Uterus (tissue), 4 donors: ENCODE measurements around the gene PDCD1. TPM values are rescaled to one million over a fixed set of nuclear protein-coding genes. Genes with fewer than 3 reads are reported as not detected.

Experiments used
- DNase-seq, 2 donors: peaks; one replicate each; pipeline ENCODE4 v3.0.0-alpha.2; 2019 to 2020
- H3K27ac ChIP-seq, 2 donors: fragments of 200-600 bp; sonication (generic); 1 replicate in 1 of 2; 2 replicates in 1 of 2; pipeline ENCODE4 v1.5.1; 2016 to 2018
- H3K27me3 ChIP-seq, 2 donors: fragments of 200-600 bp; sonication (generic); one replicate each; pipeline ENCODE4 v1.5.1; 2018 to 2019; ENCODE audit warnings: control low read depth in 1 of 2
- H3K36me3 ChIP-seq, 2 donors: fragments of 200-600 bp; sonication (generic); one replicate each; pipeline ENCODE4 v1.5.1; 2019; ENCODE audit warnings: control low read depth in 1 of 2
- H3K4me1 ChIP-seq, 2 donors: fragments of 200-600 bp; sonication (generic); one replicate each; pipeline ENCODE4 v1.5.1; 2018 to 2019; ENCODE audit warnings: control low read depth in 1 of 2
- H3K4me3 ChIP-seq, 2 donors: fragments of 200-600 bp; sonication (generic); 1 replicate in 1 of 2; 2 replicates in 1 of 2; pipeline ENCODE4 v1.5.1; 2018 to 2019; ENCODE audit warnings: mild to moderate bottlenecking in 1 of 2
- H3K9me3 ChIP-seq, 2 donors: fragments of 200-600 bp; sonication (generic); one replicate each; pipeline ENCODE4 v1.5.1; 2019; ENCODE audit warnings: control low read depth in 1 of 2
- POLR2A ChIP-seq, 2 donors: fragments of 450-650 bp; IDR thresholded peaks; one replicate each; pipeline ENCODE4 v1.6.1; 2016; ENCODE audit warnings: antibody characterized with exemption in 2 of 2, mild to moderate bottlenecking in 1 of 2, moderate library complexity in 1 of 2
- intact Hi-C: fragments of 100-400 bp; cut with DNase I; formaldehyde crosslinking; loops from one replicate; pipeline ENCODE4 v1.15.1; 2023; ENCODE audit warnings: low total_unique reads
- total RNA-seq, 4 donors: library from RNA; depleted of rRNA in 3 of 4; stranded (reverse); fragments of >200 nt in 3 of 4; gene quantifications; one replicate each; pipeline versions ENCODE4 v1.1.0 to v1.2.4, GENCODE V29; 2014 to 2023
- TF ChIP-seq, protein P1 (sequence below), 4 experiments: fragments of 200-600 bp in 2 of 4; fragments of 450-650 bp in 2 of 4; sonication (generic) in 2 of 4; IDR thresholded peaks; one replicate each; pipeline ENCODE4 v1.5.1; 2016 to 2019; ENCODE audit warnings: antibody characterized with exemption in 4 of 4, mild to moderate bottlenecking in 2 of 4, moderate library complexity in 1 of 4
- donor health status: DM: yes; HTN: yes; CAD: no.

Gene PDCD1
- total RNA-seq, 4 donors from 2014 or later, result 0.21 TPM; not detected in 3

- Histone ChIP-seq H3K4me1 (no peaks in the 10 kb centered on the region), H3K4me3 (no peak overlapping the region), H3K27me3 (no peaks in the 10 kb centered on the region), H3K27ac (no peak overlapping the region), H3K9me3 (no peaks in the 10 kb centered on the region), H3K36me3 (no peaks in the 10 kb centered on the region)
- intact Hi-C loops, result no loop called here
- TF ChIP-seq, protein P1, sequence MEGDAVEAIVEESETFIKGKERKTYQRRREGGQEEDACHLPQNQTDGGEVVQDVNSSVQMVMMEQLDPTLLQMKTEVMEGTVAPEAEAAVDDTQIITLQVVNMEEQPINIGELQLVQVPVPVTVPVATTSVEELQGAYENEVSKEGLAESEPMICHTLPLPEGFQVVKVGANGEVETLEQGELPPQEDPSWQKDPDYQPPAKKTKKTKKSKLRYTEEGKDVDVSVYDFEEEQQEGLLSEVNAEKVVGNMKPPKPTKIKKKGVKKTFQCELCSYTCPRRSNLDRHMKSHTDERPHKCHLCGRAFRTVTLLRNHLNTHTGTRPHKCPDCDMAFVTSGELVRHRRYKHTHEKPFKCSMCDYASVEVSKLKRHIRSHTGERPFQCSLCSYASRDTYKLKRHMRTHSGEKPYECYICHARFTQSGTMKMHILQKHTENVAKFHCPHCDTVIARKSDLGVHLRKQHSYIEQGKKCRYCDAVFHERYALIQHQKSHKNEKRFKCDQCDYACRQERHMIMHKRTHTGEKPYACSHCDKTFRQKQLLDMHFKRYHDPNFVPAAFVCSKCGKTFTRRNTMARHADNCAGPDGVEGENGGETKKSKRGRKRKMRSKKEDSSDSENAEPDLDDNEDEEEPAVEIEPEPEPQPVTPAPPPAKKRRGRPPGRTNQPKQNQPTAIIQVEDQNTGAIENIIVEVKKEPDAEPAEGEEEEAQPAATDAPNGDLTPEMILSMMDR (IDR thresholded peaks at IDR 0.05), result no peak
- TF ChIP-seq POLR2A (IDR thresholded peaks at IDR 0.05), result no peak
- no peak for DNase-seq
Measured at GRCh38 chr2:241811952-241812729, 46.6 kb downstream of the PDCD1 start.

DNA sequence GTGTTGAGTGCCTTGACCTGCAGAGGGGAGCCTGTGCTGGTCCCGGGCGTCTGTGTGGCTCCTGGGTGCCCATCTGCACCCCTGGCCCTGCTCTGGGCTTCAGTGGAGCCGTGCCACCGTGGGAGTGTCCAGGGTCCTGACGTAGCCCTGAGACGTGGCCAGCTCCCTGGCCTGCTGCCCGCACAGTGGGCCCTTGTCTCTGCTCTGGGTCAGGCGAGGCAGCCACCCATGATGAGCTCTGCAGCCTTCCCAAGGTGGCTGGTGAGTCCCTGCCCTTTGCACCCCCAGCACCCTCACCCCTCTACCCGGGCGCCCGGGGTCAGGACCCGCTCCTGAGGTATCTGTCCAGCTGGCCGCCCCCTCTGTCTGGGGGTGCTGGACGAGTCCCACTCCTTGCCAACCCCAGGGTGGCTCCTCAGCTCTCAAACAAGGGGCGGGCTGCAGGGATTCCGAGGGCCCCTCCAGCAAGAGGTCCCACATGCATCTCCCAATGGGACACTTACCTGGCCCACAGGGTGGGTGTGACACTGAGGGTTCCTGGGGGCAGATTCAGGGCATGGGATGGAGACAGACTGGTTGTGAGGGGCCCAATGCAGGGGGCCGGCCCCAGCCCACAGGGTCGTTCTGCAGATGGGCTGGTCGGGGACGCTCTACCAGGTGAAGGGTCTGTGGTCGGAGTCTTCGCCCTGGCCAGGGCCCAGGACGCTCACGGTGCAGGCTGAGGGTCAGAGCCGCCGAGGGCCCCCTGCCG lies 47.3 kb downstream of the PDCD1 start:
- peak in 1 of 2 donors; percentile 16 for DNase-seq
- TF ChIP-seq, protein P1 (IDR thresholded peaks at IDR 0.05), result no peak
- no peak for TF ChIP-seq POLR2A (IDR thresholded peaks at IDR 0.05)
- no peak overlapping the region for H3K4me3 ChIP-seq
- no peaks in the 10 kb centered on the region for H3K4me1 ChIP-seq
- H3K36me3 ChIP-seq, result no peaks in the 10 kb centered on the region
- no peaks in the 10 kb centered on the region for H3K9me3 ChIP-seq
- intact Hi-C loops, result no loop called here
- H3K27me3 ChIP-seq, result no peaks in the 10 kb centered on the region
- no peak overlapping the region for H3K27ac ChIP-seq

GRCh38 chr2:241810307-241811200 lies 48.1 kb downstream of the PDCD1 start:
- Histone ChIP-seq H3K4me1 (no peaks in the 10 kb centered on the region), H3K27me3 (no peaks in the 10 kb centered on the region), H3K36me3 (no peaks in the 10 kb centered on the region), H3K9me3 (no peaks in the 10 kb centered on the region), H3K27ac (no peak overlapping the region), H3K4me3 (no peak overlapping the region)
- no peak for TF ChIP-seq POLR2A (IDR thresholded peaks at IDR 0.05)
- DNase-seq, result peak in 1 of 2 donors; percentile 12
- intact Hi-C loops, result no loop called here

DNA sequence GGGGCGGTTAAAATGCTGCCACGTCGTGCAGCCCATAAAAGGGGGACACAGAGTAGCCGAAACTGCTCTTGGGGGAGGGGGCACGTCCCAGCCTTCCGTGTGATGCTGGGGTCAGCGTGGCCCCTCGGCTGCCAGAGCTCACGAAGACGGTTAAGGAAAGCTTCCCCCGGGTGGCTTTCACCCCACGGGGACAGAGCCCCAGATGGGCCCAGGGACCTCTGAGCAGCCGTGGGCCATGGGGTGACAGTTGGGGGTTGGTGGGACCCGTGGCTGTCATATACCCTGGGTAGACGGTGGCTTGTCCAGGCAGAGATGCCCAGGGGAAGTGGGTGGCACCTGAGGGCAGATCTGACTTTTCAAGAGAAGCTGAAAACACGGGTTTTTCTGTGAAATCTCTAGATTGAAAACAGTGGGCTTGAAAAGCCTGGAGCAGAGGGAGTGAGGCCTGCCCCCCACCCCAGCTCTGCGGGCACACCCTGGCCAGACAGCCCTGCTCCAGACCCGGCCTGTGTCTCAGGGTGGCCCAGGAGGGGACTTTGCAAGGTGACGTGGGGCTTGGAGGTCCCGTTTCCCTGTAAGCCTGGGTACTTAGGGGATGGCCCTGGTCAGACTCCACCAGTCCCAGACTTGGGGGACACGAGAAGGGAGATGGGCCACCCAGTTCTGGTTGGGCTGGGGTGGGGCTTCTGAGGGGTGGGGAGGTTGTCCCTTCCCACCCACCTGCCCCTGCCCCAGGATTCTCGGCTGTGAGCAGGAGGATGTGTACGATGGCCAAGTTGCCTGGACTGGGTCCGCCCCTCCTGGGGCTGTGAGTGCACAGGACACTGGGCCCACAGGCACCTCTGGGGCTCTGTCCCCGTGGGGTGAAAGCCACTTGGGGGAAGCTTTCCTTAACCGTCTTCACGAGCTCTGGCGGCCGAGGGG lies 49.0 kb downstream of the PDCD1 start:
- TF ChIP-seq, protein P1 (IDR thresholded peaks at IDR 0.05), result no peak
- TF ChIP-seq POLR2A (IDR thresholded peaks at IDR 0.05), result no peak
- H3K4me3 ChIP-seq, result no peak overlapping the region
- H3K27ac ChIP-seq, result no peak overlapping the region
- no peaks in the 10 kb centered on the region for H3K27me3 ChIP-seq
- no peaks in the 10 kb centered on the region for H3K9me3 ChIP-seq
- intact Hi-C loops, result no loop called here
- DNase-seq, result no peak
- no peaks in the 10 kb centered on the region for H3K36me3 ChIP-seq
- H3K4me1 ChIP-seq, result peaks cover 0 to 1% of the 10 kb centered on the region in 2 donors
